SK-N-SH (cell line): ENCODE measurements around the gene TBCEL. TPM values are rescaled to one million over a fixed set of nuclear protein-coding genes. Genes with fewer than 3 reads are reported as not detected.

ENCODE experiments used
- CTCF ChIA-PET: fragments of 300-600, 350-600 bp; formaldehyde crosslinking; extraction: SDS; loops from one replicate; lab custom pipeline; 2021; lab: Yijun Ruan, JAX
- POLR2A ChIA-PET: fragments of 350-600 bp; sonication (Branson Sonifier 250); formaldehyde crosslinking; extraction: SDS; loops from one replicate; lab custom pipeline; 2020; ENCODE audit warnings: antibody characterized with exemption, inconsistent platforms; lab: Yijun Ruan, JAX
- DNase-seq: peaks from one replicate; pipeline ENCODE4 v3.0.0; 2012
- H2AFZ ChIP-seq: fragments of 200-600 bp; sonication (generic); 2 replicates; pipeline ENCODE4 v1.8.1; 2016; ENCODE audit warnings: antibody characterized with exemption, mild to moderate bottlenecking, low read depth
- H3F3A ChIP-seq: fragments of 200-600 bp; sonication (generic); replicated peaks from 2 replicates; pipeline ENCODE3; 2016; ENCODE audit warnings: antibody characterized with exemption, mild to moderate bottlenecking; ENCODE audit not compliant: insufficient read depth
- H3K27ac ChIP-seq, 2 experiments: fragments of 200-500 bp in 1 of 2; fragments of 200-600 bp in 1 of 2; sonication (Bioruptor generic) in 1 of 2; sonication (generic), shearing (Covaris generic) in 1 of 2; 2 replicates each; pipeline versions ENCODE4 v1.5.1 to v1.6.1; 2014 to 2016; ENCODE audit warnings: low read depth in 2 of 2, inconsistent platforms in 1 of 2, low read length in 1 of 2, mild to moderate bottlenecking in 1 of 2, mixed read lengths in 1 of 2
- H3K27me3 ChIP-seq: fragments of 200-600 bp; sonication (generic), shearing (Covaris generic); 2 replicates; pipeline ENCODE4 v1.6.1; 2016; ENCODE audit warnings: mixed run types; ENCODE audit not compliant: insufficient read depth
- H3K36me3 ChIP-seq, 2 experiments: fragments of 200-500 bp in 1 of 2; fragments of 200-600 bp in 1 of 2; sonication (Bioruptor generic) in 1 of 2; sonication (generic) in 1 of 2; replicated peaks in 1 of 2; 2 replicates each; pipeline versions ENCODE3 to v1.5.1; 2014 to 2016; ENCODE audit warnings: low read length in 1 of 2, mild to moderate bottlenecking in 1 of 2; ENCODE audit not compliant: insufficient read depth in 2 of 2, control insufficient read depth in 1 of 2
- H3K4me1 ChIP-seq, 2 experiments: fragments of 200-500 bp in 1 of 2; fragments of 200-600 bp in 1 of 2; sonication (Bioruptor generic) in 1 of 2; sonication (generic), shearing (Covaris generic) in 1 of 2; 2 replicates each; pipeline versions ENCODE4 v1.5.1 to v1.6.1; 2014 to 2016; ENCODE audit warnings: low read depth in 1 of 2, low read length in 1 of 2, mixed run types in 1 of 2; ENCODE audit not compliant: insufficient read depth in 2 of 2, control insufficient read depth in 1 of 2
- H3K4me2 ChIP-seq: fragments of 200-600 bp; sonication (generic), shearing (Covaris generic); 2 replicates; pipeline ENCODE4 v1.6.1; 2017; ENCODE audit warnings: mixed run types
- H3K4me3 ChIP-seq, 2 experiments: fragments of 200-500 bp in 1 of 2; fragments of 200-600 bp in 1 of 2; sonication (Bioruptor generic) in 1 of 2; sonication (generic), shearing (Covaris generic) in 1 of 2; 2 replicates each; pipeline versions ENCODE4 v1.5.1 to v1.8.1; 2014 to 2016; ENCODE audit warnings: low read depth in 2 of 2, inconsistent platforms in 1 of 2, low read length in 1 of 2, mild to moderate bottlenecking in 1 of 2, mixed read lengths in 1 of 2, moderate library complexity in 1 of 2
- H3K79me2 ChIP-seq: fragments of 200-600 bp; sonication (generic); 2 replicates; pipeline ENCODE4 v1.8.1; 2017; ENCODE audit warnings: mild to moderate bottlenecking; ENCODE audit not compliant: insufficient read depth
- H3K9ac ChIP-seq: fragments of 200-600 bp; sonication (generic); 2 replicates; pipeline ENCODE4 v1.6.1; 2017; ENCODE audit warnings: mixed run types
- H3K9me2 ChIP-seq: fragments of 200-600 bp; sonication (generic); 2 replicates; pipeline ENCODE4 v1.6.1; 2017; ENCODE audit warnings: mixed run types
- H3K9me3 ChIP-seq: fragments of 200-600 bp; sonication (generic); 2 replicates; pipeline ENCODE4 v1.6.1; 2017; ENCODE audit warnings: mixed run types, mild to moderate bottlenecking, moderate library complexity
- H4K20me1 ChIP-seq: fragments of 200-600 bp; sonication (generic); 2 replicates; pipeline ENCODE4 v1.6.1; 2017; ENCODE audit warnings: mild to moderate bottlenecking, mixed run types; ENCODE audit not compliant: insufficient read depth
- EP300 ChIP-seq, 2 experiments: IDR thresholded peaks; 2 replicates each; pipeline versions ENCODE4 v1.4.0 to v1.6.1; 2012; ENCODE audit warnings: borderline replicate concordance in 1 of 2, low read depth in 1 of 2, low read length in 1 of 2
- FOXM1 ChIP-seq: IDR thresholded peaks from 2 replicates; pipeline ENCODE4 v1.4.0; 2012; ENCODE audit warnings: low read depth, mild to moderate bottlenecking
- GABPA ChIP-seq: IDR thresholded peaks from 2 replicates; pipeline ENCODE4 v1.4.0; 2012; ENCODE audit warnings: low read depth, mild to moderate bottlenecking
- NFIC ChIP-seq: IDR thresholded peaks from 2 replicates; pipeline ENCODE4 v1.4.0; 2012; ENCODE audit warnings: borderline replicate concordance
- RFX5 ChIP-seq: IDR thresholded peaks from 2 replicates; pipeline ENCODE4 v1.6.1; 2012; ENCODE audit warnings: mild to moderate bottlenecking, improper control_type of control experiment, low read length
- SIN3A ChIP-seq: IDR thresholded peaks from 2 replicates; pipeline ENCODE4 v1.6.1; 2012; ENCODE audit warnings: low read depth, mild to moderate bottlenecking, low read length, moderate library complexity, borderline replicate concordance
- YY1 ChIP-seq: IDR thresholded peaks from 2 replicates; pipeline ENCODE4 v1.4.0; 2012; ENCODE audit warnings: low read depth, mild to moderate bottlenecking
- WGBS: methylation state at CpG from one replicate; pipeline ENCODE4 v1.1.6; 2017; ENCODE audit warnings: low lambda C conversion rate; 5-methylcytosine and 5-hydroxymethylcytosine counted together
- polyA plus RNA-seq, 3 experiments: library from polyadenylated mRNA; depleted of rRNA; stranded (reverse); fragments of >200 nt; gene quantifications; 2 replicates each; pipeline ENCODE4 v1.2.3, GENCODE V29; 2012
- TF ChIP-seq, protein P1 (sequence below): fragments of 150-350 bp; IDR thresholded peaks from 2 replicates; pipeline ENCODE4 v1.6.1; 2016; ENCODE audit warnings: mild to moderate bottlenecking, low read depth, low read length
- TF ChIP-seq, protein P2 (sequence below): IDR thresholded peaks from 2 replicates; pipeline ENCODE4 v1.4.0; 2012; ENCODE audit warnings: low read depth, borderline replicate concordance
- TF ChIP-seq, protein P3 (sequence below): IDR thresholded peaks from 2 replicates; pipeline ENCODE4 v1.6.1; 2012; ENCODE audit warnings: mild to moderate bottlenecking, low read depth, low read length, moderate library complexity
- TF ChIP-seq, protein P4 (sequence below): IDR thresholded peaks from 2 replicates; pipeline ENCODE4 v1.4.0; 2012; ENCODE audit warnings: low read depth, borderline replicate concordance
- TF ChIP-seq, protein P5 (sequence below): fragments of 150-350 bp; IDR thresholded peaks from 2 replicates; pipeline ENCODE4 v1.6.1; 2017; ENCODE audit warnings: antibody characterized with exemption, low read length, low read depth, borderline replicate concordance

Gene TBCEL
- polyA plus RNA-seq, 1 of the 3 experiments (the other 2 are of a cell fraction), result 5.9 TPM

DNA sequence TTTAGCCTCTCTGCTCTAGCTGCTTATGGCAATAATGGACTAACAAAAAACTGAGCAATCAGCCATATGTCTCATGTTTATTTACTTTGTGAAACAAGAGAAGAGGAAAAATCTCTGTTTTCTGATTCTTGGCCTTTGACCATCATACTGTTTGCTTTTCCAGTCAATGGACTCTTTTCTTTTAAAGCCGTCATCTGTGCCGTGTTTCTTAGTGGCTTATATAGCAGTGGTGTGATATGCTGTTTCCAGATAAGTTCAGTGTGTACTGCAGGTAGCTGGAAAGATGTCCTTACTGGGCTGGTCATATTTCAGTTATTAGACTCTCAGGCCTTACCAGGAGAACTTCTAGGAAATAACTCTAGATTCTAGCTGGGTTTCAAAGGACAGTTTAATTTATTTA, 43.6 kb downstream of the TBCEL start (continued):
- TF ChIP-seq GABPA (no peak), SIN3A (no peak), FOXM1 (no peak), YY1 (no peak)
- TF ChIP-seq, protein P1, sequence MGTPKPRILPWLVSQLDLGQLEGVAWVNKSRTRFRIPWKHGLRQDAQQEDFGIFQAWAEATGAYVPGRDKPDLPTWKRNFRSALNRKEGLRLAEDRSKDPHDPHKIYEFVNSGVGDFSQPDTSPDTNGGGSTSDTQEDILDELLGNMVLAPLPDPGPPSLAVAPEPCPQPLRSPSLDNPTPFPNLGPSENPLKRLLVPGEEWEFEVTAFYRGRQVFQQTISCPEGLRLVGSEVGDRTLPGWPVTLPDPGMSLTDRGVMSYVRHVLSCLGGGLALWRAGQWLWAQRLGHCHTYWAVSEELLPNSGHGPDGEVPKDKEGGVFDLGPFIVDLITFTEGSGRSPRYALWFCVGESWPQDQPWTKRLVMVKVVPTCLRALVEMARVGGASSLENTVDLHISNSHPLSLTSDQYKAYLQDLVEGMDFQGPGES, result no peak
- TF ChIP-seq, protein P2, sequence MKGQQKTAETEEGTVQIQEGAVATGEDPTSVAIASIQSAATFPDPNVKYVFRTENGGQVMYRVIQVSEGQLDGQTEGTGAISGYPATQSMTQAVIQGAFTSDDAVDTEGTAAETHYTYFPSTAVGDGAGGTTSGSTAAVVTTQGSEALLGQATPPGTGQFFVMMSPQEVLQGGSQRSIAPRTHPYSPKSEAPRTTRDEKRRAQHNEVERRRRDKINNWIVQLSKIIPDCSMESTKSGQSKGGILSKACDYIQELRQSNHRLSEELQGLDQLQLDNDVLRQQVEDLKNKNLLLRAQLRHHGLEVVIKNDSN, result no peak
- TF ChIP-seq, all 33 proteins: peak for 0

DNA sequence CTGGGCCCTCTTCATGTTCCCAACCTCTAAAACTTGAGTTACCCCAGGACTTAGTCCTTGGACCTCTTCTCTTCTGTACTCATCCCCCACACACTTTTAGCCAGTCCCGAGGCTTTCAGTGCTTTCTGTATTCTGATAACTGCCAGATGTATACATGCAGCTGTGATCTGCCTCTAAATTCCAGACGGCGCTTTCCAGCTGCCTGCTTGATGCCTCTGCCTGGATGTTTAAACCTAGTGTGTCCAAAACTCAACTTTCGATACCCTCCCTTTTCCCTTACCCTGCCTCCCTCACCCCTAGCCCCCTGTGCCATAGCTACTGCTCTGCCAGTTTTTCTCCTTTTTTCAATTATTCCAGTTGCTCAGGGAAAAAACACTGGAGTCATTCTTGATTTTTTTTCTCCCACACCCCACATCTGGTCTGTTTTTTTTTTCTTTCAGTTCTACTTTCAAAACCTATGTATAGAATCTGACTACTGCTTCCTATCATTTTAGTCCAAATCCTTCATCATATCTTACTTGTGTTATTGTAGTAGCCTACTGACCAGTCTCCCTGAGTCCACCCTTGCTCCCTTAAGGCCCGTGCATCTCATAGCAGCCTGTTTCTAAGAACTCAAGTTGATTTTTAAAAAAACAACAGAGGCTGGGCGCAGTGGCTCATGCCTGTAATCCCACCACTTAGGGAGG, 44.2 kb downstream of the TBCEL start:
- H3K36me3 ChIP-seq, result peaks cover 53 to 61% of the 10 kb centered on the region in 2 experiments
- no peak overlapping the region for H2AFZ ChIP-seq
- no peaks in the 10 kb centered on the region for H4K20me1 ChIP-seq
- TF ChIP-seq NFIC (no peak), EP300 (IDR thresholded peaks at IDR 0.05; ENCODE audit: borderline replicate concordance in 1 of 2, low read depth in 1 of 2, low read length in 1 of 2) (0 out of 4 replicates have a peak, but pooled peaks of 1 of the 2 experiments have one; percentile 38), RFX5 (no peak), YY1 (no peak)
- TF ChIP-seq, protein P3, sequence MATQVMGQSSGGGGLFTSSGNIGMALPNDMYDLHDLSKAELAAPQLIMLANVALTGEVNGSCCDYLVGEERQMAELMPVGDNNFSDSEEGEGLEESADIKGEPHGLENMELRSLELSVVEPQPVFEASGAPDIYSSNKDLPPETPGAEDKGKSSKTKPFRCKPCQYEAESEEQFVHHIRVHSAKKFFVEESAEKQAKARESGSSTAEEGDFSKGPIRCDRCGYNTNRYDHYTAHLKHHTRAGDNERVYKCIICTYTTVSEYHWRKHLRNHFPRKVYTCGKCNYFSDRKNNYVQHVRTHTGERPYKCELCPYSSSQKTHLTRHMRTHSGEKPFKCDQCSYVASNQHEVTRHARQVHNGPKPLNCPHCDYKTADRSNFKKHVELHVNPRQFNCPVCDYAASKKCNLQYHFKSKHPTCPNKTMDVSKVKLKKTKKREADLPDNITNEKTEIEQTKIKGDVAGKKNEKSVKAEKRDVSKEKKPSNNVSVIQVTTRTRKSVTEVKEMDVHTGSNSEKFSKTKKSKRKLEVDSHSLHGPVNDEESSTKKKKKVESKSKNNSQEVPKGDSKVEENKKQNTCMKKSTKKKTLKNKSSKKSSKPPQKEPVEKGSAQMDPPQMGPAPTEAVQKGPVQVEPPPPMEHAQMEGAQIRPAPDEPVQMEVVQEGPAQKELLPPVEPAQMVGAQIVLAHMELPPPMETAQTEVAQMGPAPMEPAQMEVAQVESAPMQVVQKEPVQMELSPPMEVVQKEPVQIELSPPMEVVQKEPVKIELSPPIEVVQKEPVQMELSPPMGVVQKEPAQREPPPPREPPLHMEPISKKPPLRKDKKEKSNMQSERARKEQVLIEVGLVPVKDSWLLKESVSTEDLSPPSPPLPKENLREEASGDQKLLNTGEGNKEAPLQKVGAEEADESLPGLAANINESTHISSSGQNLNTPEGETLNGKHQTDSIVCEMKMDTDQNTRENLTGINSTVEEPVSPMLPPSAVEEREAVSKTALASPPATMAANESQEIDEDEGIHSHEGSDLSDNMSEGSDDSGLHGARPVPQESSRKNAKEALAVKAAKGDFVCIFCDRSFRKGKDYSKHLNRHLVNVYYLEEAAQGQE, result no peak
- TF ChIP-seq, protein P4, sequence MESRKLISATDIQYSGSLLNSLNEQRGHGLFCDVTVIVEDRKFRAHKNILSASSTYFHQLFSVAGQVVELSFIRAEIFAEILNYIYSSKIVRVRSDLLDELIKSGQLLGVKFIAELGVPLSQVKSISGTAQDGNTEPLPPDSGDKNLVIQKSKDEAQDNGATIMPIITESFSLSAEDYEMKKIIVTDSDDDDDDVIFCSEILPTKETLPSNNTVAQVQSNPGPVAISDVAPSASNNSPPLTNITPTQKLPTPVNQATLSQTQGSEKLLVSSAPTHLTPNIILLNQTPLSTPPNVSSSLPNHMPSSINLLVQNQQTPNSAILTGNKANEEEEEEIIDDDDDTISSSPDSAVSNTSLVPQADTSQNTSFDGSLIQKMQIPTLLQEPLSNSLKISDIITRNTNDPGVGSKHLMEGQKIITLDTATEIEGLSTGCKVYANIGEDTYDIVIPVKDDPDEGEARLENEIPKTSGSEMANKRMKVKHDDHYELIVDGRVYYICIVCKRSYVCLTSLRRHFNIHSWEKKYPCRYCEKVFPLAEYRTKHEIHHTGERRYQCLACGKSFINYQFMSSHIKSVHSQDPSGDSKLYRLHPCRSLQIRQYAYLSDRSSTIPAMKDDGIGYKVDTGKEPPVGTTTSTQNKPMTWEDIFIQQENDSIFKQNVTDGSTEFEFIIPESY, result no peak
- TF ChIP-seq, protein P5, sequence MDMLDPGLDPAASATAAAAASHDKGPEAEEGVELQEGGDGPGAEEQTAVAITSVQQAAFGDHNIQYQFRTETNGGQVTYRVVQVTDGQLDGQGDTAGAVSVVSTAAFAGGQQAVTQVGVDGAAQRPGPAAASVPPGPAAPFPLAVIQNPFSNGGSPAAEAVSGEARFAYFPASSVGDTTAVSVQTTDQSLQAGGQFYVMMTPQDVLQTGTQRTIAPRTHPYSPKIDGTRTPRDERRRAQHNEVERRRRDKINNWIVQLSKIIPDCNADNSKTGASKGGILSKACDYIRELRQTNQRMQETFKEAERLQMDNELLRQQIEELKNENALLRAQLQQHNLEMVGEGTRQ, result no peak
- DNase-seq, result peak; percentile 45
- no peaks in the 10 kb centered on the region for H3K27me3 ChIP-seq
- no peaks in the 10 kb centered on the region for H3K9me3 ChIP-seq
- 83% methylated on average over 6 of the region's 6 CpGs for WGBS
- H3F3A ChIP-seq, result peaks cover 3% of the 10 kb centered on the region
- ChIA-PET POLR2A (no interaction called here), CTCF (interaction anchor here (1.1 to 1.9 kb wide), 4 partner anchors 11 to 37 kb away, joined by 3 to 5 read pairs (median 4); no protein-coding TSS in a partner anchor)
- H3K79me2 ChIP-seq, result no peaks in the 10 kb centered on the region
- no peaks in the 10 kb centered on the region; the same call in 1 of the 2 replicates for H3K9me2 ChIP-seq
- H3K4me3 ChIP-seq, result no peak overlapping the region
- H3K9ac ChIP-seq, result no peak overlapping the region
- peaks cover 0 to 6% of the 10 kb centered on the region in 2 experiments; a peak in 2 of 4 replicates for H3K4me1 ChIP-seq
- peak overlapping the region in 1 of 2 experiments; percentile 62; a peak in 2 of 4 replicates for H3K27ac ChIP-seq
- H3K4me2 ChIP-seq, result no peak overlapping the region
